ENCODE measurements around the gene SLCO4A1. TPM values are rescaled to one million over a fixed set of nuclear protein-coding genes. Genes with fewer than 3 reads are reported as not detected.

Gene SLCO4A1
- total and polyA plus RNA-seq, 4 donors: 4.7 to 152 (median 42.5) TPM

GRCh38 chr20:62651285-62652021 lies 9.2 kb downstream of the SLCO4A1 start:
- WGBS, 2 donors: 14 to 30% methylated on average over 24 of the region's 24 CpGs
- no peak for ATAC-seq (ENCODE audit: insufficient read depth, low FRiP score)
- Histone ChIP-seq H3K4me3 (no peak overlapping the region), H3K9ac (ENCODE audit: insufficient read depth in 1 of 2, low read length in 2 of 2) (no peak overlapping the region), H3K27ac (ENCODE audit: low read depth in 1 of 2, low read length in 1 of 2) (peak overlapping the region; percentile 66 to 97), H3K27me3 (ENCODE audit: control insufficient read depth in 3 of 3, insufficient read depth in 3 of 3, low read length in 2 of 3) (no peaks in the 10 kb centered on the region), H3K4me1 (ENCODE audit: control insufficient read depth in 5 of 5, insufficient read depth in 5 of 5, low read length in 5 of 5) (peaks cover 0 to 40% (median 15%) of the 10 kb centered on the region in 5 donors), H3K36me3 (ENCODE audit: control insufficient read depth in 4 of 4, insufficient read depth in 4 of 4, low read length in 4 of 4) (peaks cover 0 to 4% (median 0%) of the 10 kb centered on the region in 4 donors), H3K9me3 (ENCODE audit: control insufficient read depth in 4 of 4, insufficient read depth in 3 of 4, low read length in 3 of 4) (no peaks in the 10 kb centered on the region)
- peak; percentile 60 to 75 (median 66) for DNase-seq
- TF ChIP-seq CTCF (IDR thresholded peaks at IDR 0.05; ENCODE audit: control extremely low read depth, extremely low read depth): no peak

- peak overlapping the region in 1 of 2 donors; percentile 17 for H3K9ac ChIP-seq (ENCODE audit: insufficient read depth in 1 of 2, low read length in 2 of 2)
- DNase-seq: peak; percentile 87 to 96 (median 93)
- peak; percentile 91 for ATAC-seq (ENCODE audit: insufficient read depth, low FRiP score)
- peak overlapping the region; percentile 71 to 95 for H3K27ac ChIP-seq (ENCODE audit: low read depth in 1 of 2, low read length in 1 of 2)
- H3K9me3 ChIP-seq (ENCODE audit: control insufficient read depth in 4 of 4, insufficient read depth in 3 of 4, low read length in 3 of 4): peaks cover 0 to 2% (median 0%) of the 10 kb centered on the region in 4 donors
- WGBS, 2 donors: 16 to 24% methylated on average over 39 to 44 of the region's 44 CpGs
- peaks cover 0 to 38% (median 15%) of the 10 kb centered on the region in 5 donors for H3K4me1 ChIP-seq (ENCODE audit: control insufficient read depth in 5 of 5, insufficient read depth in 5 of 5, low read length in 5 of 5)
- H3K4me3 ChIP-seq: no peak overlapping the region
- TF ChIP-seq CTCF (IDR thresholded peaks at IDR 0.05; ENCODE audit: control extremely low read depth, extremely low read depth): no peak
- no peaks in the 10 kb centered on the region for H3K27me3 ChIP-seq (ENCODE audit: control insufficient read depth in 3 of 3, insufficient read depth in 3 of 3, low read length in 2 of 3)
- H3K36me3 ChIP-seq (ENCODE audit: control insufficient read depth in 4 of 4, insufficient read depth in 4 of 4, low read length in 4 of 4): peaks cover 0 to 11% (median 0%) of the 10 kb centered on the region in 4 donors
Measured at GRCh38 chr20:62652041-62652893, 10.0 kb downstream of the SLCO4A1 start.

GRCh38 chr20:62652894-62653305 lies 10.6 kb downstream of the SLCO4A1 start:
- DNase-seq (no peak), ATAC-seq (ENCODE audit: insufficient read depth, low FRiP score) (no peak)
- Histone ChIP-seq H3K36me3 (ENCODE audit: control insufficient read depth in 4 of 4, insufficient read depth in 4 of 4, low read length in 4 of 4) (peaks cover 0 to 11% (median 0%) of the 10 kb centered on the region in 4 donors), H3K27me3 (ENCODE audit: control insufficient read depth in 3 of 3, insufficient read depth in 3 of 3, low read length in 2 of 3) (no peaks in the 10 kb centered on the region), H3K9ac (ENCODE audit: insufficient read depth in 1 of 2, low read length in 2 of 2) (no peak overlapping the region), H3K4me1 (ENCODE audit: control insufficient read depth in 5 of 5, insufficient read depth in 5 of 5, low read length in 5 of 5) (peaks cover 0 to 38% (median 15%) of the 10 kb centered on the region in 5 donors), H3K27ac (ENCODE audit: low read depth in 1 of 2, low read length in 1 of 2) (peak overlapping the region; percentile 71 to 95), H3K4me3 (no peak overlapping the region), H3K9me3 (ENCODE audit: control insufficient read depth in 4 of 4, insufficient read depth in 3 of 4, low read length in 3 of 4) (peaks cover 0 to 2% (median 0%) of the 10 kb centered on the region in 4 donors)
- 80 to 82% methylated on average over 20 of the region's 20 CpGs for WGBS, 2 donors
- TF ChIP-seq CTCF (IDR thresholded peaks at IDR 0.05; ENCODE audit: control extremely low read depth, extremely low read depth): no peak
